Neural crest cell (in vitro differentiated cells): Measurements from ENCODE around the gene DLGAP3. TPM values are rescaled to one million over a fixed set of nuclear protein-coding genes. Genes with fewer than 3 reads are reported as not detected.
A peak's percentile ranks its signal among the peaks of the same experiment; 100 is the strongest.

Experiments used
- DNase-seq: peaks from one replicate; pipeline ENCODE4 v3.0.0; 2021; ENCODE audit warnings: low read depth, mixed read lengths, low spot score
- H3K27ac Mint-ChIP-seq: one replicate; pipeline ENCODE4 v1.8.0; 2021; ENCODE audit warnings: mild to moderate bottlenecking, mixed read lengths; ENCODE audit not compliant: unreplicated experiment
- H3K27me3 Mint-ChIP-seq: 2 replicates; pipeline ENCODE4 v1.8.0; 2021; ENCODE audit warnings: low read depth, mild to moderate bottlenecking, mixed read lengths
- H3K36me3 Mint-ChIP-seq: 2 replicates; pipeline ENCODE4 v1.8.0; 2021; ENCODE audit warnings: low read depth, mild to moderate bottlenecking, mixed read lengths
- H3K4me1 Mint-ChIP-seq: 2 replicates; pipeline ENCODE4 v1.8.0; 2021; ENCODE audit warnings: mixed read lengths
- H3K4me3 Mint-ChIP-seq: one replicate; pipeline ENCODE4 v1.8.0; 2021; ENCODE audit warnings: mild to moderate bottlenecking, mixed read lengths
- H3K9me3 Mint-ChIP-seq: 2 replicates; pipeline ENCODE4 v1.8.0; 2021; ENCODE audit warnings: mixed read lengths
- total RNA-seq: library from RNA; stranded (reverse); gene quantifications from 2 replicates; pipeline ENCODE4 v1.2.1, GENCODE V29; 2021
- TF ChIP-seq, protein P1 (sequence below): fragments of 200-600 bp; sonication (generic); conservative IDR thresholded peaks from 2 replicates; pipeline ENCODE4 v1.5.0; 2021; ENCODE audit warnings: antibody characterized with exemption, mild to moderate bottlenecking

DLGAP3 gene
- total RNA-seq, 1 donor from 2014 or later: 5.0 TPM

DNA sequence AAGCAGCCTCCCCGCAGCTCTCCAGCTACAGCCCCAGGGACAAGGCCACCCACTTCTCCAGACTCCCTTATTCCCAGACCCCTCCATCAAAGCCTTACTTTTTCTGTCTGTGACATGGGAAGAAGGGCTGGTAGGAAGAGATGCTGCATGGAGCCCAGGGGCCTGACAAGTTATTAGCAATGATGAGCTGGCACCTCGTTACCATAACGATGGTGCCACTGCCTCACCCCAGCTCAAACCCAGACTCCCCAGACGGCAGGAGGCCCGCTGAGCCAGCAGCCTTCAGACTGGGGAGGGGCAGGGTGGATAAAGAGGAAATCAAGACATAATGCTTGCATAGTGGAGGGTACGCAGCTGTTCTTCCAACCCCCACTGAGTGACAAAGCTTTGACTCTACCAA lies 3.3 kb downstream of the DLGAP3 start:
- peaks cover 7% of the 10 kb centered on the region for H3K4me1 Mint-ChIP-seq
- no peak for DNase-seq
- no peaks in the 10 kb centered on the region for H3K36me3 Mint-ChIP-seq
- H3K27ac Mint-ChIP-seq: no peak overlapping the region
- H3K27me3 Mint-ChIP-seq: peaks cover 88% of the 10 kb centered on the region
- H3K4me3 Mint-ChIP-seq: no peak overlapping the region
- TF ChIP-seq, protein P1, sequence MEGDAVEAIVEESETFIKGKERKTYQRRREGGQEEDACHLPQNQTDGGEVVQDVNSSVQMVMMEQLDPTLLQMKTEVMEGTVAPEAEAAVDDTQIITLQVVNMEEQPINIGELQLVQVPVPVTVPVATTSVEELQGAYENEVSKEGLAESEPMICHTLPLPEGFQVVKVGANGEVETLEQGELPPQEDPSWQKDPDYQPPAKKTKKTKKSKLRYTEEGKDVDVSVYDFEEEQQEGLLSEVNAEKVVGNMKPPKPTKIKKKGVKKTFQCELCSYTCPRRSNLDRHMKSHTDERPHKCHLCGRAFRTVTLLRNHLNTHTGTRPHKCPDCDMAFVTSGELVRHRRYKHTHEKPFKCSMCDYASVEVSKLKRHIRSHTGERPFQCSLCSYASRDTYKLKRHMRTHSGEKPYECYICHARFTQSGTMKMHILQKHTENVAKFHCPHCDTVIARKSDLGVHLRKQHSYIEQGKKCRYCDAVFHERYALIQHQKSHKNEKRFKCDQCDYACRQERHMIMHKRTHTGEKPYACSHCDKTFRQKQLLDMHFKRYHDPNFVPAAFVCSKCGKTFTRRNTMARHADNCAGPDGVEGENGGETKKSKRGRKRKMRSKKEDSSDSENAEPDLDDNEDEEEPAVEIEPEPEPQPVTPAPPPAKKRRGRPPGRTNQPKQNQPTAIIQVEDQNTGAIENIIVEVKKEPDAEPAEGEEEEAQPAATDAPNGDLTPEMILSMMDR: no peak
- H3K9me3 Mint-ChIP-seq: no peaks in the 10 kb centered on the region

GRCh38 chr1:34925730-34926129 lies 3.7 kb downstream of the DLGAP3 start:
- Mint-ChIP-seq H3K4me3 (peak overlapping the region; percentile 66), H3K27me3 (peaks cover 88% of the 10 kb centered on the region), H3K27ac (no peak overlapping the region), H3K4me1 (peaks cover 7% of the 10 kb centered on the region), H3K9me3 (no peaks in the 10 kb centered on the region), H3K36me3 (no peaks in the 10 kb centered on the region)
- TF ChIP-seq, protein P1: no peak
- DNase-seq: no peak

DNA sequence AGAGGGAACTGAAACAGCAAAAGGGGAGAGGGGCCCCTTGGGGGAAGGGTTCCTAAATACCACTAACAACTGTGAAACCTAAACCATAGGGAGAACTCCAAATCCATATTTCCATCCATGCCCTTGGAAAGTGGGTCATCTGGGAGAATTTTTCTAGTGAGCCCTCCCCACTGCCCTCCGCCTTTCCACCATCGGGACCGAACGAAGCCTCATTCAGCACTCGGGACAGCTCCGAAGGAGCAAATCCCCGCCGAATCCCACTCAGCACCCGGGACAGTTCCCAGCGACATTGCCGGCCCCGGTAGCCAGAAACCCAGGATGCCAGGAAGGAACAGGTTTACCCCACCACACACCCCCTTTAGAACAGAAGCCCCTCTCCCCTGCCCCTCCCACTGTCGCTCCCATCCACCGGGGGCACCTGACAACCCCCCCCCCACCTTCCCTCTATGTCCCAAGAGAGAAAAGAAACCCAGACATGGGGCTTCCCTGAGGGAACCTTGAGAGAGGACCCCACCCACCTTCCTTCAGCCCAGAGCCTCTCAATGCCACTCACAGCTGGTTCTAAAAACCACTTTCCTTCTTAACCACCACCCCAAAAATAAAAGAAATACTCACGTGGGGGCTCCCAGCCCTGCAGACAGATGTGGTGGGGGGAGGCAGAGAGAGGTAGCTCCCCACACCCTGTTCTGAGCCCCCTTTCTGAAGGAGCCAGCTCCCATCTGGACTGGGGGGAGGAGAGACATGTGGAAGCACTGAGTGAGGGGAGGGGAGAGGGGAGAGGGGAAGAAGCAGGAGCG lies 4.5 kb downstream of the DLGAP3 start:
- Mint-ChIP-seq H3K36me3 (no peaks in the 10 kb centered on the region), H3K27me3 (peaks cover 90% of the 10 kb centered on the region), H3K27ac (no peak overlapping the region), H3K4me3 (peak overlapping the region; percentile 53), H3K4me1 (peaks cover 7% of the 10 kb centered on the region), H3K9me3 (no peaks in the 10 kb centered on the region)
- peak; percentile 88 for DNase-seq
- TF ChIP-seq, protein P1: no peak

DNA sequence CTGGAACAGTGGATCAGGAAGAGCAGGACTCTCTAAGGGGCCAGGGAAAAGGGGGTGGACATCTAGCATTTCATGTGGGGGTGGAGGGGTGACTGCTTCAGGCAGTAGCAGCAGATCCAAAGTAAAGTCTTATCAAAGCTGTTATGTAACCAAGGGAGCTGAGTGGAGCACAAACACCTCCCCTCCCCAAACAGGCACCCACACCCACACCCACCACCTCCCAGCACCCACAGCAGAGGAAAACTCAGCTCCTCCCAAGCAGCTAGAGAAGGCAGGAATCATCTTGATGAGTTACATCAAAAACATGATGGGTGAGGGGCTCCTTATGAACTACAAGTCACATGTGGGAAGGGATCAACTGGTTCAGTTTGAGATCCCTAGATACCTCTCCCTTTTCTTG lies 6.0 kb downstream of the DLGAP3 start:
- Mint-ChIP-seq H3K4me1 (peaks cover 2% of the 10 kb centered on the region), H3K27ac (no peak overlapping the region), H3K9me3 (no peaks in the 10 kb centered on the region), H3K36me3 (no peaks in the 10 kb centered on the region), H3K27me3 (peaks cover 89% of the 10 kb centered on the region), H3K4me3 (no peak overlapping the region)
- DNase-seq: no peak
- TF ChIP-seq, protein P1: no peak

GRCh38 chr1:34918977-34919561 lies 10.4 kb downstream of the DLGAP3 start:
- TF ChIP-seq, protein P1: no peak
- no peaks in the 10 kb centered on the region for H3K36me3 Mint-ChIP-seq
- no peaks in the 10 kb centered on the region for H3K4me1 Mint-ChIP-seq
- H3K4me3 Mint-ChIP-seq: no peak overlapping the region
- no peak overlapping the region for H3K27ac Mint-ChIP-seq
- peaks cover 53% of the 10 kb centered on the region for H3K27me3 Mint-ChIP-seq
- no peaks in the 10 kb centered on the region for H3K9me3 Mint-ChIP-seq
- DNase-seq: no peak
